Measurements from ENCODE around the gene CALR.
"Not testable (repeated sequence)": the region's sequence is repeated elsewhere in the genome, so short reads cannot be mapped to it uniquely, and the experiment has no call there.

Gene CALR

DNA sequence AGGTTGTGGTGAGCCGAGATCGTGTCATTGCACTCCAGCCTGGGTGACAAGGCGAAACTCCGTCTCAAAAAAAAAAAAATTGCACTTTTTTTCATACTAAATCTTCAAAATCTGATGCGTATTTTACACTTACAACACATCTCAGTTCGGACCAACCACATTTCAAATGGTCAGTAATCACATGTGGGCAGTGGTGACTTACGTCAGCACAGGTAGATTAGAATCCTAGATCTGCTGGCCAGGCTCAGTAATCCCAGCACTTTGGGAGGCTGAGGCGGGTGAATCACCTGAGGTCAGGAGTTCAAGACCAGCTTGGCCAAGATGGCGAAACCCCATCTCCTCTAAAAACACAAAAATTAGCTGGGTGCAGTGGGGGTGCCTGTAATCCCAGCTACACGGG lies 3.3 kb upstream of the CALR start:
- DNase-seq: no peak

DNA sequence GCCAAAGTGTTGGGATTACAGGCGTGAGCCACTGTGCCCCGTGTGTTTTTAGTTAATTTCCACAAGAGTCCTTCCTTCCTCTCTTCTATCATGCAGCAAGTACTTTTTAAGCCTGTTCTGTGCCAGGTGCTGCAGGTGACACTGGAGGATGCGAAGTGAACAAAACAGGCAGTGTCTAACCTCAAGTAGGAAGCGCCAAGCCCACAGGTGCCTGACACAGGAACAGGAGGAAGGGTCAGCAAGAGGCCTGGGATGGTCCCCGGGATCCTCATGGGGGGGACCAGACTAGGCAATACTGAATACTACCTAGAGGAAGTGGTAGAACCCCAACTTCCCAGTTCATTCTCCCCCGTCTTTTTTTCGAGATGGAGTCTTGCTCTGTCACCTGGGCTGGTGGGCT lies 1.8 kb upstream of the CALR start:
- DNase-seq: no peak

DNA sequence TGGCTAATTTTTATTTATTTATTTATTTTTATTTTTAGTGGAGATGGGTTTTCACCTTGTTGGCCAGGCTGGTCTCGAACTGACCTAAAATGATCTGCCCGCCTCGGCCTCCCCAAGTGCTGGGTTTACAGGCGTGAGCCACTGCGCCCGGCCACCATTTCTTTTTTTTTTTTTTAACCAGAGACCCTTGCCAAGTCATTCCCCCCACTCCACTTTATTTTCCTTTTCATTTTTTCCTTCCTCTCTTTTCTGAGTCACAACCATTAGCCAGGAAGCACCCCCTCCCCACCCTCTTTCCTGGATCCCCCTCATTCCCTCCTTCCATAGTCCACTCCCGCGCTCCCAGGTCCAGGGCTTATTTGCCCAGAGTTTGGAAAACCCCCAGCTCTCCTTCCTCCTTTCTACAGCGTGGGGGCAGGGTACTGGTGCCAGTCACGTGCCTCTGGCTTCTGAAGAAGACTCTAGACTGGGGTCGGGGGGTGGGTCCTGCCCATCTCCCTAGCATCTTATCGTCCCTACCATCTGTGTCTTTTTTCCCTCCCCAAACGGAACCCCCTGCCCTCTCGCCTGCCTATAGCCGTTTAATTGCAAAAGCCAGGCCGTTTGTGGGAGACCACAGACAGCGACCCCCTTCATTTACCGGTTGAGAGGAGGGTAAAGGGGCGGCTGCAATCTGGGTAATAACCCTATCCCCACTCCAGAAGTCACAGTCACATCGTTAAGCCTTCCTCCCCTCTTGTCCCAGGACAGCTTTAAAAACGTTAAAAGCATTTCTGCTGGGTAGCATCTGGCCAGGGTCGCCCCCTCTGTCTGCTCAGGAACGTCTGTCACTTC lies 1.1 kb upstream of the CALR start:
- DNase-seq: peak; percentile 24

DNA sequence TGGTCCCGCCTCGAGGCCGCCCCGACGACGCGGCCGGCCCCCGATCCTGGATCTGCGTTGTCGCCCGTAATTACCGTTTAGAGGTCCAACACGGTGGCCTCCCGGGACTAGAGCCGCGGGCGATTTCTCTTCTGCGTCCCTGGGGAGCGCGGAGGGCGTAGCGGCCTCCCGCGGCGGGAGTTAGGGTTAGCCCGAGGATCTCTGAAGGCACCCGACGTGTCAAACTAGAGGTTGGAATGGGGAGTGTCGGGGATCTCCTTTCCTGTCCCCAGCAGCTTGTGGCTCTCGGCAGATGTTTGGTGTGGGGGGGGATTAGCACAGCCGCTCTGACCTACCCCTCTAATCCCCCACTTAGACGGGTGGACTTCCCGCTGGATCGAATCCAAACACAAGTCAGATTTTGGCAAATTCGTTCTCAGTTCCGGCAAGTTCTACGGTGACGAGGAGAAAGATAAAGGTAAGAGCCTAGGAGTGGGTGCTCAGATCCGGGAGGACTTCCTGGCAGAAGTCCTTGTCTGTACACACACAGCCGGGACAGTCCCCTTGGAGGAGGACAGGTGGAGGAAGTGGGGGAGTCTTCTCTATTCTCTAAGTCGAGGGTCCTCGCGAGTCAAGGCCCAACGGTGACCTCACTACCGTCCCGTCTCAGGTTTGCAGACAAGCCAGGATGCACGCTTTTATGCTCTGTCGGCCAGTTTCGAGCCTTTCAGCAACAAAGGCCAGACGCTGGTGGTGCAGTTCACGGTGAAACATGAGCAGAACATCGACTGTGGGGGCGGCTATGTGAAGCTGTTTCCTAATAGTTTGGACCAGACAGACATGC lies 581 bp downstream of the CALR start:
- DNase-seq: no peak

DNA sequence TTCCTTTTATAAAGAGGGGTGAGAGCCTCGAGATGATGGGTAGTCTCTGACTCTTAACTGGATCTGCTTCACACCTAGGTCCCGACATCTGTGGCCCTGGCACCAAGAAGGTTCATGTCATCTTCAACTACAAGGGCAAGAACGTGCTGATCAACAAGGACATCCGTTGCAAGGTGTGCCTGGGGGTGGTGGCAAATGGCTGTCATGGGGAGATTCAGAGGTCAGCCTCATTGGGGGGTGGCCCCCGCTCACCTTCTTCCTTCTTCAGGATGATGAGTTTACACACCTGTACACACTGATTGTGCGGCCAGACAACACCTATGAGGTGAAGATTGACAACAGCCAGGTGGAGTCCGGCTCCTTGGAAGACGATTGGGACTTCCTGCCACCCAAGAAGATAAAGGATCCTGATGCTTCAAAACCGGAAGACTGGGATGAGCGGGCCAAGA lies 1.6 kb downstream of the CALR start:
- no peak for DNase-seq

DNA sequence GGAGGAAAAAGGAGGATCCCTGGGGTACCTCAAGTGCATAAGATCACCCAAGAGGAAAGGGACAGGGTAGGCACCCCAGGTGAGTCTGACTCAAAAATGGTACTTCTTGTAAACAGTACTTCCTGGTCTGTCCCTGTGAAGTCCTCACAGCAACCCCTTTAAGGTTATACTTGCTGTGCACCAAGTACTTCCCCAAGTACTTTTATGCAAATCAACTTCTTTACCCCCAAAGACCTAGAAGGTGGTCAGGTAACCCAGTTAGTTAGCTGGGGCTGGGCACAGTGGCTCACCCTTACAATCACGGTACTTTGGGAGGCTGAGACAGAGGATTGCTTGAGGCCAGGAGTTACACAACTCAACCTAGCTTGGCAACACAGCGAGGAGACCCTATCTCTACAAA lies 2.5 kb downstream of the CALR start:
- DNase-seq: no peak

DNA sequence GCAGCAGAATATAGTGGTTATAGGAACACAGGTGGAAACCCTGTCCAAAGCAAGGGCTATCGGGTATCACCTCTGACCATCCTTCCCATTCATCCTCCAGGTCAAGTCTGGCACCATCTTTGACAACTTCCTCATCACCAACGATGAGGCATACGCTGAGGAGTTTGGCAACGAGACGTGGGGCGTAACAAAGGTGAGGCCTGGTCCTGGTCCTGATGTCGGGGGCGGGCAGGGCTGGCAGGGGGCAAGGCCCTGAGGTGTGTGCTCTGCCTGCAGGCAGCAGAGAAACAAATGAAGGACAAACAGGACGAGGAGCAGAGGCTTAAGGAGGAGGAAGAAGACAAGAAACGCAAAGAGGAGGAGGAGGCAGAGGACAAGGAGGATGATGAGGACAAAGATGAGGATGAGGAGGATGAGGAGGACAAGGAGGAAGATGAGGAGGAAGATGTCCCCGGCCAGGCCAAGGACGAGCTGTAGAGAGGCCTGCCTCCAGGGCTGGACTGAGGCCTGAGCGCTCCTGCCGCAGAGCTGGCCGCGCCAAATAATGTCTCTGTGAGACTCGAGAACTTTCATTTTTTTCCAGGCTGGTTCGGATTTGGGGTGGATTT lies 5.1 kb downstream of the CALR start:
- DNase-seq: no peak

DNA sequence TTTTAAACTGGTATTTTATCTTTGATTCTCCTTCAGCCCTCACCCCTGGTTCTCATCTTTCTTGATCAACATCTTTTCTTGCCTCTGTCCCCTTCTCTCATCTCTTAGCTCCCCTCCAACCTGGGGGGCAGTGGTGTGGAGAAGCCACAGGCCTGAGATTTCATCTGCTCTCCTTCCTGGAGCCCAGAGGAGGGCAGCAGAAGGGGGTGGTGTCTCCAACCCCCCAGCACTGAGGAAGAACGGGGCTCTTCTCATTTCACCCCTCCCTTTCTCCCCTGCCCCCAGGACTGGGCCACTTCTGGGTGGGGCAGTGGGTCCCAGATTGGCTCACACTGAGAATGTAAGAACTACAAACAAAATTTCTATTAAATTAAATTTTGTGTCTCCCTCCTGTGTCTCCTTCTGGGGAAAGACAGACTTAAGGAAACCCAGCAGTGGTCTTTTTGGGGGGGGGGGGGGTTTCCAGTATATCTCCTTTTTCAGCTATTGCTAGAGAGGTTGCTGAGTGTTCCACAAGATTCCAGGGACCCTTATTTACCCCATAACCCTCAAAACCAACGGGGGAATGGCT lies 5.8 kb downstream of the CALR start:
- no peak for DNase-seq

DNA sequence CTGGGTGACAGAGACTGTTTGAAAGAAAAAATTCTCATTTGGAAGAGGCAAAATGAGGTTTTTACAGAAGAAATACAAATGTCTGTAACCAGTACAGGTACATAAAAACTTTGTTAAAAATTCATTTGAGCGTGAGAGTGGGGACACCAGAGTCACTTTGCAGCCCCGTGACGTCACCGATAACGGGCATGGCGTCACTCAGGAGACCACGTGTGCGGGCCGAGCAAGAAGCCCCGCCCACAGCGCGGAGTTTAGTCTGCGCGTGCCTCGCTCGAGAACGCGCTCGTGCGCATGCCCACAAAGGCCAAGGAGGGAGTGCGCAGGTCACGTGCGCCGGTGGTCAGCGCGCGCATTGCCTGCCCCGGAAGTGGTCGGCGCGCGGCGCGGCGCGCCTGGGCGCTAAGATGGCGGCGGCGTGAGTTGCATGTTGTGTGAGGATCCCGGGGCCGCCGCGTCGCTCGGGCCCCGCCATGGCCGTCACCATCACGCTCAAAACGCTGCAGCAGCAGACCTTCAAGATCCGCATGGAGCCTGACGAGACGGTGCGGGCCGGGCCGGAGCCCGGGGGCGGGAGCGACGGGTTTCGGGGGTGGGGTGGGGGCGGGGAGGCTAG lies 7.2 kb downstream of the CALR start, which contains the start of gene RAD23A:
TSS of gene RAD23A (plus strand) at position 384 of the 613 bp plus-strand sequence. CDS start at position 471, 87 bp downstream.
- peak; percentile 99 for DNase-seq

DNA sequence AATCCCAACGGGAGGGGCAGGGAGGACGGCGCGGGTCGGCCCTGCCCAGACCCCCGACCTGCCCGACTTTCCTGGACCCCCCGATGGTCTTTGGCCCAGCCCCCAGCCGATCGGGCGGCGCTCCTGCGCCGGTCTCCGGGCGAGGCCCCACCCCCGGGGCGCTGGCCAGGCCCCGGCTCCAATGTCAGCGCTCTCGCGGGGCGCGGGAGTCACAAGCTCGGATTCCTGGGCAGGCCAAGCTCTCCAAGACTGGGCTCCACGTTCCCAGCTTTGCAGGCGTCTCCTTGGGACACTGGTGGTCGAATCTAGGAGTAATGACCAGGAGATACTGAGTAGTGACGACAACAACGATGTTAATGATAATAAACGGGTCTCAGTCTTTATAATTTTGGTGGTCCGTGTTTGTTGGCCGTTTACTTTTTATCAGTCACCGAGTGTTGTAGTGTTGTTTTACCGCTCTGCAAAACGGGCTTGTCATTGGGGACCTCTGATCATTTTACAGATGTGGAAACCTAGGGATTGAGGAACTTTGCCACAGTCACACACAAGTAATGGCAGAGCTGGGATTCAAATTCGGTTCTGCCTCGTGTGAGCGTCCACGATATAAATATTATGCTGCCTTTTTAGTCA lies 7.8 kb downstream of the CALR start:
- DNase-seq: peak; percentile 40

DNA sequence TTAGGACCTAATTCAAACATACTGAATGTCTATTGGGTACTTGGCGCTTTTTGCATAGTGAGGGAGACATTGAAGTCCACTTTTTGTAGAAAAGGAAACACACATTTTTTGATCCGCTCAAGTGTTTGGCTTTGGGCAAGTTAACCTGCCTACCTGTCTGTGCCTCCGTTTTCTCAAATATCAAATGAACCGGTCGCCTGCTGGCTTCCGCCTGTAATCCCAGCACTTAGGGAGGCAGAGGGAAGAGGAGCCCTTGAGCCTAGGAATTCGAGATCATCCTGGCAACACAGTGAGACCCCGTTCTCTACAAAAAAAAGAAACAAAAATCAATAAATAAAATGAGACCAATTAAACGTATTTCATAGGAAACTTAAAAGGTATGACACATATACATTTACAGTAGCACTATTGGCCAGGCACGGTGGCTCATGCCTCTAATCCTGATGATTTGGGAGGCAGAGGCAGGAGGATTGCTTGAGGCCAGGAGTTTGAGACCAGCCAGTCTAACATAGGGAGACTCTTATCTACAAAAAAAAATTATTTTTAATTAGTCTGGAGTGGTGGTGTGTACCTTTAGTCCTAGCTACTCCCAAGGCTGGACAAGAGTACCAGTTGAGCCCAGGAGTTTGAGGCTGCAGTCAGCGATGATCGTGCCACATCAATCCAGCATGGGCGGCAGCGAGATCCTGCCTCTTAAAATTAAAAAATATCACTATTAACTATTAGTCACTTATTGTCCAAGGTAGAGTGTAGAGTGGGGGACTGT lies 8.5 kb downstream of the CALR start:
- no peak for DNase-seq

DNA sequence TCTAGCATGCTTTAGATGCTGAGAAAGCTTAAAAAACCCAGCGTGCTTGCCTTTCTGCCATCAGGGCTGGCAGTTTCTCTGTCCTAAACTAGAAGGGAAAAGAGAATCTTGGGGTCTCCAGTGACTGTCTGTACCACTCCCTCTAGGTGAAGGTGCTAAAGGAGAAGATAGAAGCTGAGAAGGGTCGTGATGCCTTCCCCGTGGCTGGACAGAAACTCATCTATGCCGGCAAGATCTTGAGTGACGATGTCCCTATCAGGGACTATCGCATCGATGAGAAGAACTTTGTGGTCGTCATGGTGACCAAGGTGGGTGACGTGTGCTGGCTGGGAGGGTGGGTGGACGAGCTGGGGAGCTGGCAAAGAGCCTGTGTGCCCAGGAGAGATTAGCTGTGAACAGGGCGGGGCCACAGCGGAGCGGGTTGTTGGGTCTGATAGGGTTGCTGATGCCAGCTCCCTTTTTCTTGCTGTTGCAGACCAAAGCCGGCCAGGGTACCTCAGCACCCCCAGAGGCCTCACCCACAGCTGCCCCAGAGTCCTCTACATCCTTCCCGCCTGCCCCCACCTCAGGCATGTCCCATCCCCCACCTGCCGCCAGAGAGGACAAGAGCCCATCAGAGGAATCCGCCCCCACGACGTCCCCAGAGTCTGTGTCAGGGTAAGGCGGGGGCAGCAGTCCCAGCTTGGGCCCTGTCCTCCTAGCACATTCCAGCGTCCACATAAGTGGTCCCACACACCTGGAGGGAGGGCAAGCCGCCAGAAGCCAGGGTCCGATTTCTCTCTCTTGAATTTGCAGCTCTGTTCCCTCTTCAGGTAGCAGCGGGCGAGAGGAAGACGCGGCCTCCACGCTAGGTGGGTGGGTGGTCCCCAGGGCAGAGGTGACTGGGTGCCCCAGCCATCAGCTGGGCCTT lies 9.5 kb downstream of the CALR start:
- DNase-seq: no peak

DNA sequence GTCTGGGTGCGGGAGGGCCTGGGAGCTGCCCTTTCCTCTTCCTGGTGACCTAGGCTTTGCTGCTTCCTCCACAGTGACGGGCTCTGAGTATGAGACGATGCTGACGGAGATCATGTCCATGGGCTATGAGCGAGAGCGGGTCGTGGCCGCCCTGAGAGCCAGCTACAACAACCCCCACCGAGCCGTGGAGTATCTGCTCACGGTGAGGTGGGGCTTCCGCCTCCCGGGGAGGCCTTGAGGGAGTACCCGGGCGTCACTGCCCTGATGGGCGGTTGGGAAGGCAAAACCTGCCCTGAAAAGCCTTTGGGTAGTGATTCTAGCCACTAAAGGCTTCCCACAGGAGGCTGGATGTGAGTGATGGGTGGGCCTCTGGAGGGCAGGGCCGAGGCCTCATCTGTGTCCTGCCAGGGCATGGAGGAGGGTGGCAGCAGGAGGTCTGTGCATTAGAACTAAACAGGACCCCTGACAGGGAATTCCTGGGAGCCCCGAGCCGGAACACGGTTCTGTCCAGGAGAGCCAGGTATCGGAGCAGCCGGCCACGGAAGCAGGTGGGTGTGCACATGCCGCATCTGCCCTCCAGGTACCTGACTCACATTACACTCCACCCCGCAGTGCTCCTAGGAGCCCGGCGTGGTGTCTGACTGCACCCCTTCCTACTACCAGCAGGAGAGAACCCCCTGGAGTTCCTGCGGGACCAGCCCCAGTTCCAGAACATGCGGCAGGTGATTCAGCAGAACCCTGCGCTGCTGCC lies 10.4 kb downstream of the CALR start:
- no peak for DNase-seq

DNA sequence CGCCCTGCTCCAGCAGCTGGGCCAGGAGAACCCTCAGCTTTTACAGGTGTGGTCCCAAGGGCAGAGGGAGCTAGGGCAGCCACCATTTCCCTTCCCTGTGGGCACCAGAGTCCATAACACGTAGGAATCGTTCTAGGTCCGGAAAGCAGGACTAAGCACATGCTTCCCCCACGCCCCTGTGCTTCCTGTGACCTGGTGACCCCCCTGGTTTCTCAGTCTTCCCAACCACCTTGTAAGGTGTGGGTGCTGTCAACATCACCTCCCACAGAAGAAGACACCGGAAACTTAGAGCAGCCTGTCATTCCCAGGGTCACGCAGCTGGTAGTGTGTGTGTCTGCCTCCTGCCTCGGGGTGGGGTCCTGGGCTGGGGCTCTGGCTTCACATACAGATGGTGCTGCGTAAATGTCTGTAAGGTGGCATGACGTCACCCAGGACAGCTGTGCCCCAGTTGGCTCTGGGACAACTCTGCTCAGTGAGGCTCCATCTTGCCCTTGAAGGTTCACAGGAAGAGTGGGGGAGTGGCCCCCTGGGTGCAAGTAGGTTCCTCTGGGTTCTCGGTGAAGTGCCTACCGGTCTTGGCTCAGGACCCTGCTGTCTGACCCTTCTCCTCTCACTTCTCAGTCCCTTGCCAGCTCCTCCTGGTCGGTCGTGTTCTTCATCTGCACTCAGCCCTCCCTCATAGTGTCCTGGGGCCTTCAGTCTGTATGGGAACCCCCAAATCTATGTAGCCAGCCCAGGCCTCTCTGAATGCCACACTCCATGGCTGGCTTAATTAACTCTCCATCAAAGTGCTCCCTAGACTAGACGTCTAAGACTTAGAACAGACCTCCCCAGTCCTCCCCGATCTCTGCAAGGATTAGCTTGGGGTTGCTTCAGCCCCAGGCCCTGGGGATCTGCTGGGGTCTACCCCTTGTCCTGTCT lies 11.2 kb downstream of the CALR start:
- no peak for DNase-seq

DNA sequence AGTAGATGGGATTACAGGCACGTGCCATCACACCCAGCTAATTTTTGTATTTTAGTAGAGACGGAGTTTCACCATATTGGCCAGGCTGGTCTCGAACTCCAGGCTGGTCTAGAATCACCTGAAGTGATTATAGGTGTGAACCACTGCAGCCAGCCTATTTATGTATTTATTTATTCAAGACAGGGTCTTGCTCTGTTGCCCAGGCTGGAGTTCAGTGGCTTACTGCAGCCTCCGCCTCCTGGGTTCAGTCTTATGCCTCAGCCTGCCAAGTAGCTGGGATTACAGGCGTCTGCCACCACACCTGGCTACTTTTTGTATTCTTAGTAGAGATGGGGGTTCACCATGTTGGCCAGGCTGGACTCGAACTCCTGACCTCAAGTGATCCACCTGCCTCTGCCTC lies 13.6 kb downstream of the CALR start:
- not testable (repeated sequence) for DNase-seq

DNA sequence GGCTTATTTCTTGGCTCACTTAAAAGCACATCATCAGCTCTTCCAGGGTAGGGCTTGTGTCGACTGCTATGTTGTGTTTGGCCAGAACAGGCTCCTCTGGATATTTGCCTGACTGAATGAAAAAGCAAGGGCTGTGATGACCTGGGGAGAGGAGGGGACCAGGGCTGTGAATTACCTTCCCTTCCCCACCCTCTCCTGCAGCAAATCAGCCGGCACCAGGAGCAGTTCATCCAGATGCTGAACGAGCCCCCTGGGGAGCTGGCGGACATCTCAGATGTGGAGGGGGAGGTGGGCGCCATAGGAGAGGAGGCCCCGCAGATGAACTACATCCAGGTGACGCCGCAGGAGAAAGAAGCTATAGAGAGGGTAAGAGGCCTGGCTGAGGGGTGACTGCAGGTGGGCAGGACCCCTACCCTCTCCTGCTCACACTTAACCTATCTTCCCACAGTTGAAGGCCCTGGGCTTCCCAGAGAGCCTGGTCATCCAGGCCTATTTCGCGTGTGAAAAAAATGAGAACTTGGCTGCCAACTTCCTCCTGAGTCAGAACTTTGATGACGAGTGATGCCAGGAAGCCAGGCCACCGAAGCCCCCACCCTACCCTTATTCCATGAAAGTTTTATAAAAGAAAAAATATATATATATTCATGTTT lies 14.2 kb downstream of the CALR start:
- DNase-seq: no peak

DNA sequence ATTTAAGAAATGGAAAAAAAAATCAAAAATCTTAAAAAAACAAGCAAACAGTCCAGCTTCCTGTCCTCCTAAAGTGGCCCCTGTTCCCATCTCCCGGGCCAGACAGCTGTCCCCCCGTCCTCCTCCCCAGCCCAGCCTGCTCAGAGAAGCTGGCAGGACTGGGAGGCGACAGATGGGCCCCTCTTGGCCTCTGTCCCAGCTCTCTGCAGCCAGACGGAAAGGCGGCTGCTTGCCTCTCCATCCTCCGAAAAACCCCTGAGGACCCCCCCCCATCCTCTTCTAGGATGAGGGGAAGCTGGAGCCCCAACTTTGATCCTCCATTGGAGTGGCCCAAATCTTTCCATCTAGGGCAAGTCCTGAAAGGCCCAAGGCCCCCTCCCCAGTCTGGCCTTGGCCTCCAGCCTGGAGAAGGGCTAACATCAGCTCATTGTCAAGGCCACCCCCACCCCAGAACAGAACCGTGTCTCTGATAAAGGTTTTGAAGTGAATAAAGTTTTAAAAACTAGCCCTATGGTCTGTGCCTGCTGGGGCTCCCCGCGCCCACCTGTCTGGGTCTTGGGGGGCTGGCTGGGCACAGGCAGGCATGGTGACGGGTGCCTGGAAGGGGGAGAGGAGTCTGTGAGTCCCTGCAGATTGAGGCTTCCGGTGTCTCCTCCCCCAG lies 14.9 kb downstream of the CALR start:
- no peak for DNase-seq
